ENCODE measurements around the gene TOMM20.
"Not testable (repeated sequence)": the region's sequence is repeated elsewhere in the genome, so short reads cannot be mapped to it uniquely, and the experiment has no call there.

DNA sequence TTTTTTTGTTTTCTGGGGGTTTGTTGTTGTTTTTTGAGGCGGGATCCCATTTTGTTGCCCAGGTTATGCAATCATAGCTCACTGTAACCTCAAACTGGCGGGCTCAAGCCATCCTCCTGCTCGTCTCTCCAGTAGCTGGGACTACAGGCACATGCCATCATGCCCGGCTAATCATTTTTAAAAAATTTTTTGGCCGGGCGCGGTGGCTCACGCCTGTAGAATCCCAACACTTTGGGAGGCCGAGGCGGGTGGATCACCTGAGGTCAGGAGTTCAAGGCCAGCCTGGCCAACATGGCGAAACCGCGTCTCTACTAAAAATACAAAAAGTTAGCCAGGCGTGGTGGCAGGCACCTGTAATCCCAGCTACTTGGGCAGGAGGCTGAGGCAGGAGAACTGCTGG is 31.1 kb downstream of the TOMM20 start:
- TF ChIP-seq, protein P1, sequence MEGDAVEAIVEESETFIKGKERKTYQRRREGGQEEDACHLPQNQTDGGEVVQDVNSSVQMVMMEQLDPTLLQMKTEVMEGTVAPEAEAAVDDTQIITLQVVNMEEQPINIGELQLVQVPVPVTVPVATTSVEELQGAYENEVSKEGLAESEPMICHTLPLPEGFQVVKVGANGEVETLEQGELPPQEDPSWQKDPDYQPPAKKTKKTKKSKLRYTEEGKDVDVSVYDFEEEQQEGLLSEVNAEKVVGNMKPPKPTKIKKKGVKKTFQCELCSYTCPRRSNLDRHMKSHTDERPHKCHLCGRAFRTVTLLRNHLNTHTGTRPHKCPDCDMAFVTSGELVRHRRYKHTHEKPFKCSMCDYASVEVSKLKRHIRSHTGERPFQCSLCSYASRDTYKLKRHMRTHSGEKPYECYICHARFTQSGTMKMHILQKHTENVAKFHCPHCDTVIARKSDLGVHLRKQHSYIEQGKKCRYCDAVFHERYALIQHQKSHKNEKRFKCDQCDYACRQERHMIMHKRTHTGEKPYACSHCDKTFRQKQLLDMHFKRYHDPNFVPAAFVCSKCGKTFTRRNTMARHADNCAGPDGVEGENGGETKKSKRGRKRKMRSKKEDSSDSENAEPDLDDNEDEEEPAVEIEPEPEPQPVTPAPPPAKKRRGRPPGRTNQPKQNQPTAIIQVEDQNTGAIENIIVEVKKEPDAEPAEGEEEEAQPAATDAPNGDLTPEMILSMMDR (IDR thresholded peaks at IDR 0.05; ENCODE audit: low read depth, low read length, poor library complexity, severe bottlenecking) = not testable (repeated sequence)
- TF ChIP-seq EZH2phosphoT487 (IDR thresholded peaks at IDR 0.05; ENCODE audit: borderline replicate concordance, low read length) = not testable (repeated sequence)

Measured in DOHH2 (cell line).